ENCODE results near the gene ZMYM4.

GRCh38 chr1:35437200-35437599, 168.7 kb downstream of the ZMYM4 start:
- TF ChIP-seq POLR2A (IDR thresholded peaks at IDR 0.05), result no peak
- no peak for TF ChIP-seq CTCF (IDR thresholded peaks at IDR 0.05)

Data from adrenal gland (tissue), 5 donors.